Endothelial cell of umbilical vein (primary cell): ENCODE measurements around the gene PDIA5. TPM values are rescaled to one million over a fixed set of nuclear protein-coding genes. Genes with fewer than 3 reads are reported as not detected.

ENCODE experiments used
- BruUV-seq: library from RNA; stranded (reverse); fragments of 400-500 nt; replicated peaks from 2 replicates; lab custom pipeline; 2021; lab: Mats Ljungman, UMichigan
- CTCF ChIA-PET: fragments of 300-600, 350-600 bp; sonication (Branson Sonifier 250); formaldehyde crosslinking; loops from one replicate; lab custom pipeline; 2021; ENCODE audit warnings: antibody characterized with exemption, inconsistent platforms; lab: Charles Lee
- POLR2A ChIA-PET: fragments of 300-600, 350-600 bp; sonication (Branson Sonifier 250); formaldehyde crosslinking; loops from one replicate; lab custom pipeline; 2021; ENCODE audit warnings: antibody characterized with exemption, inconsistent platforms; lab: Charles Lee
- DNase-seq: peaks from one replicate; pipeline ENCODE4 v3.0.0-alpha.2; 2011; ENCODE audit warnings: low read depth, low spot score
- FAIRE-seq: peaks from 2 replicates; lab custom pipeline; 2011; peaks lifted over from hg19 to GRCh38; lab: Jason Lieb, UNC
- H2AFZ ChIP-seq: 2 replicates; pipeline ENCODE4 v1.6.0; 2012; ENCODE audit warnings: low read depth, low read length, control low read depth, inconsistent platforms
- H3K27ac ChIP-seq: 2 replicates; pipeline ENCODE4 v1.5.1; 2011; ENCODE audit warnings: low read depth, mild to moderate bottlenecking, control low read depth, low read length, moderate library complexity; ENCODE audit not compliant: insufficient read depth
- H3K27me3 ChIP-seq, 2 experiments: 2 replicates each; pipeline versions ENCODE4 v1.6.0 to v1.6.1; 2011; ENCODE audit warnings: low read length in 2 of 2, mixed read lengths in 1 of 2; ENCODE audit not compliant: control insufficient read depth in 2 of 2, insufficient read depth in 2 of 2
- H3K36me3 ChIP-seq, 2 experiments: 2 replicates in 1 of 2; 3 replicates in 1 of 2; pipeline ENCODE4 v1.5.1; 2011; ENCODE audit warnings: low read length in 2 of 2, mild to moderate bottlenecking in 1 of 2, moderate library complexity in 1 of 2; ENCODE audit not compliant: control insufficient read depth in 2 of 2, insufficient read depth in 2 of 2; ENCODE audit errors: extremely low read depth in 1 of 2
- H3K4me1 ChIP-seq: 3 replicates; pipeline ENCODE4 v1.5.1; 2011; ENCODE audit warnings: mild to moderate bottlenecking, low read length; ENCODE audit not compliant: control insufficient read depth, insufficient read depth; ENCODE audit errors: extremely low read depth
- H3K4me2 ChIP-seq: 2 replicates; pipeline ENCODE4 v1.6.1; 2011; ENCODE audit warnings: low read length, control low read depth, mixed read lengths; ENCODE audit not compliant: insufficient read depth
- H3K4me3 ChIP-seq, 3 experiments: fragments of 200-600 bp in 1 of 3; sonication (generic), shearing (Covaris generic) in 1 of 3; replicated peaks in 1 of 3; 2 replicates each; pipeline ENCODE4 v1.5.1; 2011 to 2016; ENCODE audit warnings: control low read depth in 3 of 3, low read length in 3 of 3, mild to moderate bottlenecking in 2 of 3, inconsistent platforms in 1 of 3, low read depth in 1 of 3, moderate library complexity in 1 of 3; ENCODE audit not compliant: insufficient read depth in 1 of 3
- H3K79me2 ChIP-seq: 2 replicates; pipeline ENCODE4 v1.6.0; 2012; ENCODE audit warnings: low read length, inconsistent platforms; ENCODE audit not compliant: control insufficient read depth, insufficient read depth
- H3K9ac ChIP-seq: replicated peaks from 2 replicates; pipeline ENCODE3; 2011; ENCODE audit warnings: low read length, control low read depth; ENCODE audit not compliant: insufficient read depth; ENCODE audit errors: extremely low read depth
- H3K9me1 ChIP-seq: replicated peaks from 3 replicates; pipeline ENCODE4 v1.6.0; 2011; ENCODE audit warnings: mild to moderate bottlenecking, low read length; ENCODE audit not compliant: control insufficient read depth, insufficient read depth; ENCODE audit errors: extremely low read depth
- H3K9me3 ChIP-seq: replicated peaks from 2 replicates; pipeline ENCODE4 v1.5.1; 2012; ENCODE audit warnings: low read length, inconsistent platforms; ENCODE audit not compliant: control insufficient read depth, insufficient read depth
- H4K20me1 ChIP-seq: replicated peaks from 2 replicates; pipeline ENCODE3; 2011; ENCODE audit warnings: mild to moderate bottlenecking, low read length; ENCODE audit not compliant: control insufficient read depth, insufficient read depth; ENCODE audit errors: extremely low read depth
- EZH2 ChIP-seq: IDR thresholded peaks from 2 replicates; pipeline ENCODE4 v1.6.1; 2012; ENCODE audit warnings: borderline replicate concordance, low read depth, mild to moderate bottlenecking, moderate library complexity, low read length, inconsistent platforms; ENCODE audit not compliant: severe bottlenecking
- GATA2 ChIP-seq: IDR thresholded peaks from 2 replicates; pipeline ENCODE4 v1.7.0; 2011; ENCODE audit warnings: low read depth, mild to moderate bottlenecking, moderate library complexity, mixed read lengths, low read length; ENCODE audit not compliant: insufficient read length, insufficient read depth
- MAX ChIP-seq: IDR thresholded peaks from 2 replicates; pipeline ENCODE4 v1.6.1; 2011; ENCODE audit not compliant: insufficient read depth, insufficient read length
- MYC ChIP-seq: IDR thresholded peaks from one replicate; pipeline ENCODE4 v1.6.1; 2011; ENCODE audit warnings: mild to moderate bottlenecking, low read depth, low read length
- dilution Hi-C: fragments of 300-500 bp; cut with MboI; formaldehyde crosslinking; loops from one replicate; pipeline ENCODE4 v1.15.0; 2019; ENCODE audit warnings: low sequenced_read_pairs; ENCODE audit not compliant: extremely low pct_ligation_motif_present
- intact Hi-C: fragments of 100-400 bp; cut with micrococcal nuclease; formaldehyde crosslinking; loops from one replicate; pipeline ENCODE4 v1.10.0; 2022
- polyA plus RNA-seq, 4 experiments: library from polyadenylated mRNA; depleted of rRNA in 3 of 4; stranded (reverse) in 3 of 4; unstranded in 1 of 4; fragments of >200 nt; gene quantifications; 2 replicates each; pipeline versions ENCODE4 v1.2.1 to v1.2.3, GENCODE V29; 2011 to 2012; ENCODE audit warnings: missing spikeins in 1 of 4
- total RNA-seq: library from RNA; stranded (reverse); gene quantifications from 2 replicates; pipeline ENCODE4 v1.2.3, GENCODE V29; 2021
- TF ChIP-seq, protein P1 (sequence below), 2 donors: IDR thresholded peaks; 1 replicate in 1 of 2; 2 replicates in 1 of 2; pipeline ENCODE4 v1.5.1; 2011; ENCODE audit warnings: low read length in 2 of 2, mild to moderate bottlenecking in 2 of 2, moderate library complexity in 2 of 2, control low read depth in 1 of 2, inconsistent platforms in 1 of 2, low read depth in 1 of 2; ENCODE audit not compliant: insufficient read depth in 1 of 2; ENCODE audit errors: extremely low read depth in 1 of 2

PDIA5 gene
- total and polyA plus RNA-seq, 2 donors (not counting 3 experiments of a cell fraction or from before 2014, with no cell fraction given) = 55.7 to 85.6 TPM

GRCh38 chr3:123070510-123070909, 3.7 kb downstream of the PDIA5 start:
- CTCF ChIA-PET = interaction anchor here (0.6 to 2.1 kb wide), 6 partner anchors 10 to 219 kb away, joined by 3 to 7 read pairs (median 3); partner anchors contain the start of gene SEMA5B

More at GRCh38 chr3:123070510-123070909, 3.7 kb downstream of the PDIA5 start:
- Histone ChIP-seq H3K36me3 (no peaks in the 10 kb centered on the region), H3K4me3 (no peak overlapping the region), H3K27me3 (no peaks in the 10 kb centered on the region), H3K4me1 (peaks cover 14% of the 10 kb centered on the region), H3K27ac (no peak overlapping the region), H3K9me1 (no peaks in the 10 kb centered on the region), H3K4me2 (no peak overlapping the region), H3K9me3 (no peaks in the 10 kb centered on the region), H4K20me1 (no peaks in the 10 kb centered on the region), H3K79me2 (peaks cover 82% of the 10 kb centered on the region), H2AFZ (no peak overlapping the region), H3K9ac (no peak overlapping the region)
- BruUV-seq = no TSS peak
- intact Hi-C loops (no loop called here), dilution Hi-C loops (no loop called here)
- no peak for FAIRE-seq
- TF ChIP-seq, protein P1, sequence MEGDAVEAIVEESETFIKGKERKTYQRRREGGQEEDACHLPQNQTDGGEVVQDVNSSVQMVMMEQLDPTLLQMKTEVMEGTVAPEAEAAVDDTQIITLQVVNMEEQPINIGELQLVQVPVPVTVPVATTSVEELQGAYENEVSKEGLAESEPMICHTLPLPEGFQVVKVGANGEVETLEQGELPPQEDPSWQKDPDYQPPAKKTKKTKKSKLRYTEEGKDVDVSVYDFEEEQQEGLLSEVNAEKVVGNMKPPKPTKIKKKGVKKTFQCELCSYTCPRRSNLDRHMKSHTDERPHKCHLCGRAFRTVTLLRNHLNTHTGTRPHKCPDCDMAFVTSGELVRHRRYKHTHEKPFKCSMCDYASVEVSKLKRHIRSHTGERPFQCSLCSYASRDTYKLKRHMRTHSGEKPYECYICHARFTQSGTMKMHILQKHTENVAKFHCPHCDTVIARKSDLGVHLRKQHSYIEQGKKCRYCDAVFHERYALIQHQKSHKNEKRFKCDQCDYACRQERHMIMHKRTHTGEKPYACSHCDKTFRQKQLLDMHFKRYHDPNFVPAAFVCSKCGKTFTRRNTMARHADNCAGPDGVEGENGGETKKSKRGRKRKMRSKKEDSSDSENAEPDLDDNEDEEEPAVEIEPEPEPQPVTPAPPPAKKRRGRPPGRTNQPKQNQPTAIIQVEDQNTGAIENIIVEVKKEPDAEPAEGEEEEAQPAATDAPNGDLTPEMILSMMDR (IDR thresholded peaks at IDR 0.05; ENCODE audit: extremely low read depth in 1 of 2, insufficient read depth in 1 of 2, low read depth in 1 of 2, low read length in 2 of 2) = no peak
- TF ChIP-seq GATA2 (no peak), EZH2 (no peak), MYC (no peak), MAX (no peak)
- no peak for DNase-seq
- POLR2A ChIA-PET = no interaction called here
